NCI-H82 (cell line): ENCODE measurements around the gene ASAP3.
A peak's percentile ranks its signal among the peaks of the same experiment; 100 is the strongest.
"Not testable (repeated sequence)": the region's sequence is repeated elsewhere in the genome, so short reads cannot be mapped to it uniquely, and the experiment has no call there.

ENCODE experiments used
- DNase-seq: peaks from one replicate; lab custom pipeline; 2025; lab: John Stamatoyannopoulos, UW

Gene ASAP3

GRCh38 chr1:23395154-23395724, 88.7 kb downstream of the ASAP3 start:
- DNase-seq: no peak

- peak; percentile 53 for DNase-seq
Observed at GRCh38 chr1:23394684-23395083, 89.3 kb downstream of the ASAP3 start.

GRCh38 chr1:23394181-23394580, 89.8 kb downstream of the ASAP3 start:
- peak; percentile 53 for DNase-seq

- DNase-seq: no peak
Observed at GRCh38 chr1:23393706-23394105, 90.3 kb downstream of the ASAP3 start.

- no peak for DNase-seq
Observed at GRCh38 chr1:23392125-23392855, 91.7 kb downstream of the ASAP3 start.

GRCh38 chr1:23389837-23390321, 94.1 kb downstream of the ASAP3 start:
- no peak for DNase-seq

GRCh38 chr1:23387494-23387893, 96.5 kb downstream of the ASAP3 start:
- DNase-seq: no peak

GRCh38 chr1:23385119-23385621, 98.8 kb downstream of the ASAP3 start:
- DNase-seq: no peak

- no peak for DNase-seq
Observed at GRCh38 chr1:23384312-23385058, 99.5 kb downstream of the ASAP3 start.

- no peak for DNase-seq
Observed at GRCh38 chr1:23383577-23384311, 100.2 kb downstream of the ASAP3 start.

- DNase-seq: no peak
Observed at GRCh38 chr1:23381233-23381885, 102.6 kb downstream of the ASAP3 start.

GRCh38 chr1:23380719-23381118, 103.3 kb downstream of the ASAP3 start:
- DNase-seq: no peak

- DNase-seq: not testable (repeated sequence)
Observed at GRCh38 chr1:23380236-23380635, 103.7 kb downstream of the ASAP3 start.
